Hepatocyte (in vitro differentiated cells): ENCODE data around the gene ZMYND10. TPM values are rescaled to one million over a fixed set of nuclear protein-coding genes. Genes with fewer than 3 reads are reported as not detected.

Experiments used
- DNase-seq: peaks from one replicate; pipeline ENCODE4 v3.0.0-alpha.2; 2016; ENCODE audit warnings: low spot score
- H2AFZ ChIP-seq: fragments of 200-600 bp; sonication (generic); 2 replicates; pipeline ENCODE4 v1.6.0; 2016; ENCODE audit warnings: antibody characterized with exemption, mild to moderate bottlenecking
- H3K27ac ChIP-seq: fragments of 200-600 bp; sonication (generic); 2 replicates; pipeline ENCODE4 v1.5.1; 2016; ENCODE audit warnings: mild to moderate bottlenecking
- H3K27me3 ChIP-seq: fragments of 200-600 bp; sonication (generic); 2 replicates; pipeline ENCODE4 v1.6.1; 2016
- H3K36me3 ChIP-seq: fragments of 200-600 bp; sonication (generic); replicated peaks from 2 replicates; pipeline ENCODE4 v1.5.1; 2016; ENCODE audit warnings: low read depth; ENCODE audit not compliant: insufficient read depth
- H3K4me1 ChIP-seq: fragments of 200-600 bp; sonication (generic); 2 replicates; pipeline ENCODE4 v1.5.1; 2016; ENCODE audit warnings: mild to moderate bottlenecking, moderate library complexity; ENCODE audit not compliant: insufficient read depth
- H3K4me2 ChIP-seq: fragments of 200-600 bp; sonication (generic); 2 replicates; pipeline ENCODE4 v1.6.0; 2016
- H3K4me3 ChIP-seq: fragments of 200-600 bp; sonication (generic); 2 replicates; pipeline ENCODE4 v1.5.1; 2016; ENCODE audit warnings: mild to moderate bottlenecking
- H3K79me2 ChIP-seq: fragments of 200-600 bp; sonication (generic); 2 replicates; pipeline ENCODE4 v1.6.0; 2017; ENCODE audit warnings: mild to moderate bottlenecking
- H3K9me2 ChIP-seq: fragments of 200-600 bp; sonication (generic); replicated peaks from 2 replicates; pipeline ENCODE4 v1.6.0; 2017; ENCODE audit warnings: mild to moderate bottlenecking; ENCODE audit not compliant: insufficient read depth
- H3K9me3 ChIP-seq: fragments of 200-600 bp; sonication (generic); 2 replicates; pipeline ENCODE4 v1.5.1; 2016; ENCODE audit warnings: low read depth, mild to moderate bottlenecking
- H4K20me1 ChIP-seq: fragments of 200-600 bp; sonication (generic); 2 replicates; pipeline ENCODE4 v1.6.0; 2016; ENCODE audit warnings: mild to moderate bottlenecking; ENCODE audit not compliant: insufficient read depth, poor library complexity, severe bottlenecking
- EZH2 ChIP-seq: fragments of 200-600 bp; sonication (generic); IDR thresholded peaks from 2 replicates; pipeline ENCODE4 v1.6.1; 2016; ENCODE audit warnings: antibody characterized with exemption, mild to moderate bottlenecking, borderline replicate concordance
- EZH2phosphoT487 ChIP-seq: fragments of 200-600 bp; sonication (generic); IDR thresholded peaks from one replicate; pipeline ENCODE4 v1.6.1; 2018; ENCODE audit warnings: antibody characterized with exemption, mild to moderate bottlenecking, low read depth, moderate library complexity; ENCODE audit not compliant: unreplicated experiment, severe bottlenecking
- WGBS: methylation state at CpG from one replicate; pipeline ENCODE4 v1.1.6; 2016; ENCODE audit warnings: low lambda C conversion rate; ENCODE audit errors: missing lambda C conversion rate; 5-methylcytosine and 5-hydroxymethylcytosine counted together
- polyA plus RNA-seq: library from polyadenylated mRNA; unstranded; fragments of >200 nt; fragmentation: Nextera tagmentation; extraction: Ambion mirVana; gene quantifications from 2 replicates; pipeline ENCODE4 v1.2.1, GENCODE V29; 2016
- total RNA-seq: library from RNA; depleted of rRNA; stranded (reverse); fragments of >200 nt; gene quantifications from 2 replicates; pipeline ENCODE4 v1.2.3, GENCODE V29; 2014
- TF ChIP-seq, protein P1 (sequence below): fragments of 200-600 bp; sonication (generic); IDR thresholded peaks from 2 replicates; pipeline ENCODE4 v1.5.1; 2016; ENCODE audit warnings: antibody characterized with exemption, mild to moderate bottlenecking; ENCODE audit not compliant: poor library complexity

Gene ZMYND10
- total and polyA plus RNA-seq, 2 experiments from 2014 or later: 0.20 to 0.77 TPM

GRCh38 chr3:50390508-50391224 lies 45.1 kb upstream of the ZMYND10 start:
- no peaks in the 10 kb centered on the region for H3K4me1 ChIP-seq
- DNase-seq: peak; percentile 26
- no peaks in the 10 kb centered on the region for H3K9me3 ChIP-seq
- H3K4me3 ChIP-seq: no peak overlapping the region
- TF ChIP-seq EZH2phosphoT487 (no peak), EZH2 (no peak)
- TF ChIP-seq, protein P1, sequence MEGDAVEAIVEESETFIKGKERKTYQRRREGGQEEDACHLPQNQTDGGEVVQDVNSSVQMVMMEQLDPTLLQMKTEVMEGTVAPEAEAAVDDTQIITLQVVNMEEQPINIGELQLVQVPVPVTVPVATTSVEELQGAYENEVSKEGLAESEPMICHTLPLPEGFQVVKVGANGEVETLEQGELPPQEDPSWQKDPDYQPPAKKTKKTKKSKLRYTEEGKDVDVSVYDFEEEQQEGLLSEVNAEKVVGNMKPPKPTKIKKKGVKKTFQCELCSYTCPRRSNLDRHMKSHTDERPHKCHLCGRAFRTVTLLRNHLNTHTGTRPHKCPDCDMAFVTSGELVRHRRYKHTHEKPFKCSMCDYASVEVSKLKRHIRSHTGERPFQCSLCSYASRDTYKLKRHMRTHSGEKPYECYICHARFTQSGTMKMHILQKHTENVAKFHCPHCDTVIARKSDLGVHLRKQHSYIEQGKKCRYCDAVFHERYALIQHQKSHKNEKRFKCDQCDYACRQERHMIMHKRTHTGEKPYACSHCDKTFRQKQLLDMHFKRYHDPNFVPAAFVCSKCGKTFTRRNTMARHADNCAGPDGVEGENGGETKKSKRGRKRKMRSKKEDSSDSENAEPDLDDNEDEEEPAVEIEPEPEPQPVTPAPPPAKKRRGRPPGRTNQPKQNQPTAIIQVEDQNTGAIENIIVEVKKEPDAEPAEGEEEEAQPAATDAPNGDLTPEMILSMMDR: no peak
- no peak overlapping the region for H3K4me2 ChIP-seq
- H4K20me1 ChIP-seq: no peaks in the 10 kb centered on the region
- H3K9me2 ChIP-seq: no peaks in the 10 kb centered on the region
- H3K27ac ChIP-seq: no peak overlapping the region
- WGBS: 83% methylated on average over 12 of the region's 12 CpGs
- H3K79me2 ChIP-seq: no peaks in the 10 kb centered on the region
- H2AFZ ChIP-seq: no peak overlapping the region
- H3K27me3 ChIP-seq: no peaks in the 10 kb centered on the region
- H3K36me3 ChIP-seq: no peaks in the 10 kb centered on the region

- TF ChIP-seq, protein P1: no peak
- TF ChIP-seq EZH2phosphoT487 (no peak), EZH2 (no peak)
- Histone ChIP-seq H3K9me3 (no peaks in the 10 kb centered on the region), H3K9me2 (no peaks in the 10 kb centered on the region), H3K79me2 (no peaks in the 10 kb centered on the region), H3K27ac (no peak overlapping the region), H3K36me3 (no peaks in the 10 kb centered on the region), H3K27me3 (no peaks in the 10 kb centered on the region), H3K4me1 (no peaks in the 10 kb centered on the region), H2AFZ (no peak overlapping the region), H3K4me2 (no peak overlapping the region), H3K4me3 (no peak overlapping the region), H4K20me1 (no peaks in the 10 kb centered on the region)
- DNase-seq: no peak
- WGBS: 86% methylated on average over 6 of the region's 6 CpGs
Measured at GRCh38 chr3:50389414-50389767, 43.9 kb upstream of the ZMYND10 start.

DNA sequence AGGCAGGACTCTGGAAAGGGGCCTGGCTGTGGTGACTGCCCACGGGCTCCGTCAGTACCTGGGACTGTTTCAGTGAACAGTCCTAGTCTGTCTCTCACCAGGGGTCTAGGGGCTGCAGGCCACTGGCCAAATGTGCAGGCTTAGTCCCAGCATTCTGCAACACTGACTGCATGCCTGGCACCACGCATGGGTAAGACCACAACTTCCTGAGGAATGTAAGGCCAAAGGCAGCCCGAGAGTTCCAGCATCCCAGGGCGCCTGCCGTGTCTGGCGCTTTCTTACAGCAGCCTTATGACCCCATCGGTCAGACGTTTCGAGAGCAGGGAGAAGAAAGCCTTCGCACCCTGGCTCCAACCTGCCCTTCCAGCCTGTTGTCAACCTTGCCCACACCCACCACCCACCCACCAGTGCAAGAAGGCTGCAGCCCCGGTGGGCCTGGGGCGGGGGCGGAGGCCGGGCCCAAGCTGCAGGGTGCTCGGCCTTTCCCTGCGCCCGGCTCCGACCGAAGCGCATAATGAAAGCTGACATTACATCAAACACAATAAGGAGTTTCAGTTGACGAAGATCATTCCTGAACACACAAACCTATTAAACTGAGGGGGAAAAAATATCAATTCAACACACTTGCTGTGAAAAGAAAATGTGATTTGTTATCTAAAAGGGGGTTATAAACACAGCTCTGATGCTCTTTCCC lies 43.3 kb upstream of the ZMYND10 start:
- Histone ChIP-seq H4K20me1 (no peaks in the 10 kb centered on the region), H3K4me3 (no peak overlapping the region), H3K27me3 (no peaks in the 10 kb centered on the region), H2AFZ (no peak overlapping the region), H3K9me3 (no peaks in the 10 kb centered on the region), H3K9me2 (no peaks in the 10 kb centered on the region), H3K79me2 (no peaks in the 10 kb centered on the region), H3K27ac (no peak overlapping the region), H3K36me3 (no peaks in the 10 kb centered on the region), H3K4me1 (no peaks in the 10 kb centered on the region), H3K4me2 (no peak overlapping the region)
- TF ChIP-seq EZH2phosphoT487: no peak
- TF ChIP-seq, protein P1: peak; percentile 1
- DNase-seq: no peak
- 87% methylated on average over 22 of the region's 22 CpGs for WGBS
